ENCODE data around the gene CDK15.

CDK15 gene

DNA sequence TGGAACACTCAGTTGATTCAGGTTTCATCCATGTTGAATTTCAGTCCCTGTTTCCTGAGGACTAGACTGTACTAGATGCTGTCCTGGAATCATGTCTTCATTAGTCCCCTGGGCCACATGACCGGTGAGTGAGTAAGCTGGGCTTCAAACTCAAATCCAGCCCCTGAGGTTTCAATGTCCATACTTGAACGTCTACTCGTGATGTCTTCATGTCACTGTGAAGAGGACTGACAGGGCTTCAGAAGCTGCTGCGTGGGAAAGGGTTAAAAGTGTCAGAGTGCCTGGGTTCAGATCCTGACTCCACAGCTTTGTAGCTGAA lies 101.2 kb downstream of the CDK15 start:
- H3K4me1 ChIP-seq (ENCODE audit: control insufficient read depth, insufficient read depth, low read length): peaks cover 7% of the 10 kb centered on the region

DNA sequence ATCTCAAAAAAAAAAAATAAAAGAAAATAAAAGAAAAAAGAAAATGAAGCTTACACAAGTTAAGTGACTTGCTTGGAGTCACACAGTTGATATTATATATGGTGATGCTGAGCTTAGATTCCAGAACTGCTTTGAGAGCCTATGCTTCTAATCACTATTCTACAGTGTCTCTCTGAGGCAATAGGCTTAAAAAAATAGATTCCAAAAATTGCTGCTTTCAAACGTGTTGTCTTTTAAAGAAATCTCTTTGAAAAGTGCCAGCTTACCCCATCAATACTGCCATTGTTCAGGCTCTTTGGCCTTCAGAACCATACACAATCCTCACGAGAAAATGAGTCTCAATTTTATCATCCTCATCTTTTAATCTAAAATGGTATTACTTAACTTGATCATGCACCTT lies 102.6 kb downstream of the CDK15 start:
- Histone ChIP-seq H3K4me1 (ENCODE audit: control insufficient read depth, insufficient read depth, low read length) (peaks cover 7% of the 10 kb centered on the region), H3K9me3 (ENCODE audit: control insufficient read depth, insufficient read depth, low read depth, low read length) (no peaks in the 10 kb centered on the region), H3K36me3 (ENCODE audit: control insufficient read depth in 2 of 2, insufficient read depth in 1 of 2, low read length in 2 of 2) (no peaks in the 10 kb centered on the region), H3K4me3 (ENCODE audit: low read depth, low read length) (no peak overlapping the region), H3K27ac (ENCODE audit: extremely low read depth, low read depth, low read length) (no peak overlapping the region)
- TF ChIP-seq ZBTB21 (tag by site-specific recombination; IDR thresholded peaks at IDR 0.05): no peak
- TF ChIP-seq, protein P1, sequence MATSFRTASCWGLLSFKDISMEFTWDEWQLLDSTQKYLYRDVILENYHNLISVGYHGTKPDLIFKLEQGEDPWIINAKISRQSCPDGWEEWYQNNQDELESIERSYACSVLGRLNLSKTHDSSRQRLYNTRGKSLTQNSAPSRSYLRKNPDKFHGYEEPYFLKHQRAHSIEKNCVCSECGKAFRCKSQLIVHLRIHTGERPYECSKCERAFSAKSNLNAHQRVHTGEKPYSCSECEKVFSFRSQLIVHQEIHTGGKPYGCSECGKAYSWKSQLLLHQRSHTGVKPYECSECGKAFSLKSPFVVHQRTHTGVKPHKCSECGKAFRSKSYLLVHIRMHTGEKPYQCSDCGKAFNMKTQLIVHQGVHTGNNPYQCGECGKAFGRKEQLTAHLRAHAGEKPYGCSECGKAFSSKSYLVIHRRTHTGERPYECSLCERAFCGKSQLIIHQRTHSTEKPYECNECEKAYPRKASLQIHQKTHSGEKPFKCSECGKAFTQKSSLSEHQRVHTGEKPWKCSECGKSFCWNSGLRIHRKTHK (tag by site-specific recombination; IDR thresholded peaks at IDR 0.05): no peak
- no peak for TF ChIP-seq HOXC10 (CRISPR knock-in tag; IDR thresholded peaks at IDR 0.05)
- no peak for TF ChIP-seq PRDM6 (tag by site-specific recombination; IDR thresholded peaks at IDR 0.05)
- TF ChIP-seq TCF7L2 (IDR thresholded peaks at IDR 0.05; ENCODE audit: borderline replicate concordance, low read depth, low read length): no peak
- no peak for TF ChIP-seq ZNF248 (tag by site-specific recombination; IDR thresholded peaks at IDR 0.05)
- no peak for TF ChIP-seq MYNN (tag by site-specific recombination; IDR thresholded peaks at IDR 0.05; ENCODE audit: borderline replicate concordance)
- no peak for TF ChIP-seq GLI4 (tag by site-specific recombination; IDR thresholded peaks at IDR 0.05)
- TF ChIP-seq ZNF366 (tag by site-specific recombination; conservative IDR thresholded peaks at IDR 0.05): no peak
- no peak for TF ChIP-seq ZNF629 (tag by site-specific recombination; IDR thresholded peaks at IDR 0.05)
- TF ChIP-seq KLF10 (tag by site-specific recombination; IDR thresholded peaks at IDR 0.05): no peak
- no peak for TF ChIP-seq ZNF132 (tag by site-specific recombination; IDR thresholded peaks at IDR 0.05; ENCODE audit: borderline replicate concordance)
- no peak for TF ChIP-seq ZNF221 (tag by site-specific recombination; IDR thresholded peaks at IDR 0.05; ENCODE audit: borderline replicate concordance)
- no peak for TF ChIP-seq ZNF701 (tag by site-specific recombination; IDR thresholded peaks at IDR 0.05)
- TF ChIP-seq PRDM10 (tag by site-specific recombination; IDR thresholded peaks at IDR 0.05): no peak
- TF ChIP-seq OSR2 (tag by site-specific recombination; IDR thresholded peaks at IDR 0.05): no peak
- no peak for TF ChIP-seq ZNF791 (tag by site-specific recombination; IDR thresholded peaks at IDR 0.05)
- ChIA-PET CTCF (interaction anchor here (0.8 to 1.0 kb wide), 2 partner anchors 9 to 20 kb away, joined by 3 read pairs; no protein-coding TSS in a partner anchor), POLR2A (no interaction called here)

More for the DNA sequence above, 101.2 kb downstream of the CDK15 start:
- no peaks in the 10 kb centered on the region for H3K36me3 ChIP-seq (ENCODE audit: control insufficient read depth in 2 of 2, insufficient read depth in 1 of 2, low read length in 2 of 2)
- H3K4me3 ChIP-seq (ENCODE audit: low read depth, low read length): no peak overlapping the region
- TF ChIP-seq ZNF830 (tag by site-specific recombination; IDR thresholded peaks at IDR 0.05; ENCODE audit: low read depth) (no peak), ZBTB17 (tag by site-specific recombination; IDR thresholded peaks at IDR 0.05) (0 out of 2 replicates have a peak, but pooled peaks have one; percentile 19), ZNF514 (tag by site-specific recombination; IDR thresholded peaks at IDR 0.05) (no peak), ZNF174 (tag by site-specific recombination; IDR thresholded peaks at IDR 0.05) (no peak), ZNF654 (tag by site-specific recombination; IDR thresholded peaks at IDR 0.05; ENCODE audit: low read depth) (no peak)
- TF ChIP-seq, protein P1 (tag by site-specific recombination; IDR thresholded peaks at IDR 0.05): no peak
- CTCF ChIA-PET: no interaction called here
- H3K27ac ChIP-seq (ENCODE audit: extremely low read depth, low read depth, low read length): no peak overlapping the region
- no peaks in the 10 kb centered on the region for H3K9me3 ChIP-seq (ENCODE audit: control insufficient read depth, insufficient read depth, low read depth, low read length)
- POLR2A ChIA-PET: no interaction called here

Data from HEK293 (cell line).